ENCODE data around the gene PRSS38.

Gene PRSS38

DNA sequence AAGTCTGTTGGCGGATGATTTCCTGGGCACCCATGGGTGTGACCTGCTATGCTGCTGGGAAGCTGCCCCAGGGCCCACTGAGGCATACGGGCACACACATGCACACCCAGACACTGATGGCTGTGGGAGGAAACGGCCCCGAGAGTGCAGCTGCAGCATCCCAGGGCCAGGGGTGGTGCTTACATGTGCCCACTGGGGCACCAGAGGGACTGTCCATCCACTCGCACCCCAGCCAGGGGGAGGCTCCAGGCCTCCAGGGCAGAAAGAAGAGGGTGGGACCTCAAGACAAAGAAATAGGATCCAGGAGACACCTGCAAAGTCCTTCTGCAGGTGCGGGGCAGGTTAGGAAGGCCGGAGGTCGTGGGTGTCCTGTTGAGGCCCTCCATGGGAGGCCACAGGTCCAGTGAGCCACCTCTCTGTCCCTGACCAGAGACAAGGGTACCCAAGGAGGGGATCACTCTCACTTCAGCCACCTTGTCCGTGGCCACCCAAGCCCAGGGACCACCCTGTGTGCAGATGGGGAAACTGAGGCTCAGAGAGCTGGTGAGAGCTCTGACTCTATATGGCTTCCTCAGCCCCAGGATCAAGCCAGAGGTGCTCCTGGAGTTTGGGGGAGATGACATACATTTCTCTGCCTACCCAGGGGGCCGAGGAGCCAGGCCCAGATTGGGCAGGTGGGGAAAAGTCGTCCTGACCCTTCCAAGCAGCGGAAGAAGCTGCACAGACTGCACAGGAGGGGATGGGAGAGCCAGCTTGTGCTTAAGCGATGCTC lies 75.2 kb downstream of the PRSS38 start:
- H2AFZ ChIP-seq (ENCODE audit: low read depth, low read length): no peak overlapping the region
- H3K9me3 ChIP-seq (ENCODE audit: low read length): no peaks in the 10 kb centered on the region
- H3K27me3 ChIP-seq (ENCODE audit: insufficient read depth, low read length): no peaks in the 10 kb centered on the region
- no peaks in the 10 kb centered on the region for H3K36me3 ChIP-seq (ENCODE audit: insufficient read depth, low read length)
- no peak overlapping the region for H3K4me3 ChIP-seq (ENCODE audit: low read length)
- peaks cover 5% of the 10 kb centered on the region for H3K4me1 ChIP-seq (ENCODE audit: insufficient read depth, low read length)

DNA sequence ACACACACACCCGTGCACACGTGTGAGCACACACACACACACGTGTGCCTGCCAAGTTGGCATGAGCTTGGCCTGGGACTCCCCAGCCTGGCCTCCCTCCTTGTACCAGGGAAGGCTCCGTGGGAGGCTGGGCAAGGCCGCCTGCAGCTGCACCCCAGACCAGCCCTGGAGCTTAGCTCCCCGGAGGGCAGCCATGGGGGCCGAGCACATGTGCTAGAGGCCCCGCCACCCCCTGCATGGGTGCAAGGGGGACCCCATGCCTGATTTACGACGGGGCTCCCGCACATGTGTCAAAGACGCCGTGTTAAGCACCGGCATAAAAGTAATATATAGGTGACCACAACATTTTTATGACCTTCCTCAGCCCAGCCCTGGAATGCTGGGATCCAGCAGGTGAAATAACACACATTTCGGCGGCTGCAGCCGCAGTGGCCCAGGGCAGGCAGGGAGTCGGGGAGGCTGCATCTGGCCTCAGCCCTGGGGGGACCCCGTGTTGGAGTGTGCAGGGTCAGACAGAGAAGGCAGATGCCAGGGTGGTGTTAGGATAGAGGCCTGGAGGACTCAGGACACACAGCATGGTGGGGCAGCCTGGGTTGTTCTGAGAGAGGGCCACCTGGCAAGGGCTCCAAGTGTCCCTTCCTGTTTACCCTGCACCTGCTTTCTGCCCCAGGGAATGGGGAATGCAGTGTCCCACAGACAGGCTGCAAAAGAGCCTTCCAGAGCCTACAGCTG lies 75.9 kb downstream of the PRSS38 start:
- no peaks in the 10 kb centered on the region for H3K27me3 ChIP-seq (ENCODE audit: insufficient read depth, low read length)
- peaks cover 5% of the 10 kb centered on the region for H3K4me1 ChIP-seq (ENCODE audit: insufficient read depth, low read length)
- H3K36me3 ChIP-seq (ENCODE audit: insufficient read depth, low read length): no peaks in the 10 kb centered on the region
- no peak overlapping the region for H2AFZ ChIP-seq (ENCODE audit: low read depth, low read length)
- H3K9me3 ChIP-seq (ENCODE audit: low read length): no peaks in the 10 kb centered on the region
- no peak overlapping the region for H3K4me3 ChIP-seq (ENCODE audit: low read length)

DNA sequence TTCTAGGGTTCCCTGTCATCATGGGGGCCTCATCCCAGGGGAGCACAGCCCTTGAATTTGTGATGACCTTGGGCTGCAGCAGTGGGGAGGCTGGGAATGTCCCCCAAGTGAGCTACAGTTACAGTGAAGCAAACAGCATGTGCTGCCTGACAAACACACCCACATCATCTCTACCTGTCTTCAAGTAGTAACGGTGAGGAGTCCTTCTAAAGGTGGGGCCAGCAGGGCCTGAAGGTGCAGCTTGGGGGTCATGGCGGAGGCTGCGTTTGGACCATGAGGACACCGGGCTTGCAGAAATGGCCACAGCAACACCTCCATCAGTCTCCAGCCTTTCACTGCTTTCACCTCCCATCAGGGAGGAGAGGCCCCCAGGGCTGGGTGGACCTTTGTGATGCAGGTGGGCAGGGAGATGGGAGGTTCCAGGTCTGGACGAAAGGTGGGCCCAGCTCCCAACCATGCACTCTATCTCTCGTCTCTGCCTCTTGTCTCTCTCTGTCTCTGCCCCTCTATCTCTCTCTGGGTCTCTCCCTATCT lies 76.5 kb downstream of the PRSS38 start:
- no peak overlapping the region for H2AFZ ChIP-seq (ENCODE audit: low read depth, low read length)
- H3K27me3 ChIP-seq (ENCODE audit: insufficient read depth, low read length): no peaks in the 10 kb centered on the region
- H3K9me3 ChIP-seq (ENCODE audit: low read length): no peaks in the 10 kb centered on the region
- no peak overlapping the region for H3K4me3 ChIP-seq (ENCODE audit: low read length)
- H3K4me1 ChIP-seq (ENCODE audit: insufficient read depth, low read length): peaks cover 2% of the 10 kb centered on the region
- no peaks in the 10 kb centered on the region for H3K36me3 ChIP-seq (ENCODE audit: insufficient read depth, low read length)

DNA sequence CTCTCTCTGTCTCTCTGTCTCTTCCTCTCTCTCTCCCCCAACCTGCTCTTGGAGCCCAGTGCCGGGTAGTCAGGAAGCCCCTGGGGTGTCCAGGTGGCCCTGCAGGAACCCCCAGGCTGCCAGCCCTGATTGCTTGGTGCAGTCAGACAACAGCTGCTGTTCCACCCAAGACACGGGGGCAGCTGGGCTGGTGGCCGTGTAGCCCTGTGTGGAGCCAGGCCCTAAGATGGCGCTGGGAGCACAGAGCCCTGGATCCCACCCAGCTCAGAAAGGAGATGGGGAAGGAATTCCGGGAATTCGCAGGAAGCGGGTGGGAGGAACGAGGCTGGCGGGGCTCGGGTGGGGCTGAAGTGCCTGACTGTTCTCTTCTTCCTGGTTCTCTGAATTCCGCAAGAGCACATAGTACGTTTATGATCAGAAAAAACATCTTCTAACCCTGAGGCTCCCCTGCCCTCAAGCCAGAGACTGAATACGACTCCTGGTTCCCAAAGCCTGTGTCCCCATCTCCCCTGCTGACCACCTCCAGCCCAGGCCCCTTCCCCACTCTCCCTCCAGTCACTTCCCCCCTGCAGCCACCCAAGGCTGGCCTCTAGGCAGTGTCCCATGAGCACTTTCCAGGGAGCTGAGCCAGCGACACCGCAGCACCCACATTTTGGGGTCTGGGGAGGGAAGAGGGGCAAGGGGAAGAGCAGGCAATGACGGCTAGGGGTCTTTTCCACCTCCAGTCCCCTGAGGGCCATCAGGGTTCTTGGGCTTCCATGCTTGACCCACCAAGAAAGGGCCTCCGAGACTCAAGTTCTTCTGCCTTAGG lies 77.2 kb downstream of the PRSS38 start:
- no peaks in the 10 kb centered on the region for H3K36me3 ChIP-seq (ENCODE audit: insufficient read depth, low read length)
- H2AFZ ChIP-seq (ENCODE audit: low read depth, low read length): no peak overlapping the region
- H3K27me3 ChIP-seq (ENCODE audit: insufficient read depth, low read length): no peaks in the 10 kb centered on the region
- no peaks in the 10 kb centered on the region for H3K9me3 ChIP-seq (ENCODE audit: low read length)
- no peak overlapping the region for H3K4me3 ChIP-seq (ENCODE audit: low read length)
- H3K4me1 ChIP-seq (ENCODE audit: insufficient read depth, low read length): no peaks in the 10 kb centered on the region

DNA sequence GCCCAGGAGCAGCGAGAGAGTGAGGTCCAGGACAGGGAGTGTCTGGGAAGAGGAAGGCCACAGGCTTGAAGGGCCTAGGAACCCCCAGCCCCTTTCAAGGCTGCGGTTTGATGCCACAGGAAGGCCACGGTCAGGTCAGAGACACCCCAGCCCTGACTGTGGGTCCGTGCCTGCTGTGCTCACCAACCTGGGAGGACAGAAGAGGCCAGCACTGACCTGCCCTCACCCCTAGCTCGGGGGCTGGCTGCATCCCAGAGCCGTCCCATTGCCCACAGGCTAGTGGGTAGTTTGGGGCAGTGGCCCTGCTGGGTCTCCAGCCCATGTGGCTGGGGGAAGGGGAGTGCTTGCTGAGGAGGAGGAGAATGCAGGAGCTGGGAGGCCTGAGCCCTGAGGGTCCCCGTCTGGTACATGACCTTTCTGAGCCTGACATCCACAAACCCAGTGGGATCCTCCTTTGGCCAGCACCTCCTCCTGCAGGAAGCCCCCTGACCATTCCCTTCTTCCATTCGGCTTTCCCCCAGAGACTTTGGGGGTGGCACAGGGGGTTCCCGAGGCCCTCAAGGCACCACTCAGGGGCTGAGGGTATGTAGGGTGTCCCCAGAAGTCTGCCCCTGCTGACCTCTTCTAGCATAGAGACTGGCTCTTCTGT lies 77.9 kb downstream of the PRSS38 start:
- Histone ChIP-seq H2AFZ (ENCODE audit: low read depth, low read length) (no peak overlapping the region), H3K36me3 (ENCODE audit: insufficient read depth, low read length) (no peaks in the 10 kb centered on the region), H3K27me3 (ENCODE audit: insufficient read depth, low read length) (no peaks in the 10 kb centered on the region), H3K9me3 (ENCODE audit: low read length) (no peaks in the 10 kb centered on the region), H3K4me1 (ENCODE audit: insufficient read depth, low read length) (no peaks in the 10 kb centered on the region), H3K4me3 (ENCODE audit: low read length) (no peak overlapping the region)

DNA sequence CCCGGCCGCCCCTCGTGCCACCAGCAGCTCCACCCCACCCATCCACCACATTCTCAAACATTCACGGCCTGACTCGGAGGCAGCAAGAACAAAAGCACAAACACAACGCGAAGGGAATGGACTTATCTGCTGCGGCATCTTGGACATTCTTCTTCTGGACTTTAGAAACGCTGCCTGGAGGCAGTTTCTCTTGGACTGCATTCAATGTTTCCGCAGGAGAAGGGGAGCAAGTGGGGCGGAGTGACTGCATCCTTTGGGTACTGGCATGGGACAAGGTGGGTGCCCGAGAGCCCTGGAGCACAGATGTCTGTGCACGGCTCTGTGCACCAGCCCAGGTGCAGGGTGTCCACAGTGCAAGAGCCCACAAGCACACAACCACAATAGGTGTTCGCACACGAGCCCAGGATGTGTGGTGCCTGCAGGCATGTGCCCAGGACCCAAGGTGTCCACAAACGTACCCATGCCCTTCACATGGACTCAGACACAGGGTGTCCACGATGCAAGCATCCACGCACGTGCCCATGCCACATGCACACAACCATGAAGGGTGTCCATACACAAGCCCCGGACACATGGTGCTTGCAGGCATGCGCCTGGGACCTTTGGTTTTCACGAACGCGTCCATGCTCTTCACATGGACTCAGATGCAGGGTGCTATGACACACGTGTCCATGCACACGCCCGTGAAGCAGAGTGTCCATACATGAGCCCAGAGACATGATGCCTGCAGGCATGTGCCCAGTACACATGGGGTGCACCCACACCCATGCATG lies 78.7 kb downstream of the PRSS38 start:
- no peaks in the 10 kb centered on the region for H3K4me1 ChIP-seq (ENCODE audit: insufficient read depth, low read length)
- H3K36me3 ChIP-seq (ENCODE audit: insufficient read depth, low read length): no peaks in the 10 kb centered on the region
- H3K9me3 ChIP-seq (ENCODE audit: low read length): no peaks in the 10 kb centered on the region
- no peaks in the 10 kb centered on the region for H3K27me3 ChIP-seq (ENCODE audit: insufficient read depth, low read length)
- no peak overlapping the region for H3K4me3 ChIP-seq (ENCODE audit: low read length)
- no peak overlapping the region for H2AFZ ChIP-seq (ENCODE audit: low read depth, low read length)

DNA sequence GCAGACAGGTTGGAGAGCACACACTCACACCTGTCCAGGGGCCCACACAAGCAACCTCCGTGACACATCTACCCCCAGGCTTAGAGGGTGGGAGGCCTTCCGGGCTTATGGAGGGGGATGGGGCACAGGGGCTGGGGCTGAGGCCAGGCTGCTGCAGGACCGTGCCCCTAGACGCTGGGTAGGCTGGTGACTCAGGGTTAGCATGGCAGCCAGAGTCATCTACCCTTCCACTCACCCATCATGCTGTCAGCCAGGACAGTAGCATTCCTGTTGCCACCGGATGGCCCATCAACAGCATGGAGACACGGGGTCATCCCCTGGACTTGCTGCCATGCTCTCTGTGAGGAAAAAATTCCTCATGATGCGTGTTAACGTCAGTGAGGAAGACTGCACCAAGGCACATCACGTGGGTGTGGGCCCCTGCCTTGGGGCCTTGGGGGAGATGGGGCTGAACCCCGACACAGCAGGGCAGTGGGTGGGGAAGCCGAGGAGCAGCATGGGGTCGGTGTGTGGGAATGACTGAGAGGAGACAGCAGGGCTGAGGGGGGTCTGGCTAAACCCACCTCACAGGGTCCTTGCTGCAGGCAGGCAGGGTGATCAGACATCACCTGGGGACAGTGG lies 79.5 kb downstream of the PRSS38 start:
- H3K36me3 ChIP-seq (ENCODE audit: insufficient read depth, low read length): no peaks in the 10 kb centered on the region
- H2AFZ ChIP-seq (ENCODE audit: low read depth, low read length): no peak overlapping the region
- no peak overlapping the region for H3K4me3 ChIP-seq (ENCODE audit: low read length)
- no peaks in the 10 kb centered on the region for H3K27me3 ChIP-seq (ENCODE audit: insufficient read depth, low read length)
- no peaks in the 10 kb centered on the region for H3K9me3 ChIP-seq (ENCODE audit: low read length)
- H3K4me1 ChIP-seq (ENCODE audit: insufficient read depth, low read length): no peaks in the 10 kb centered on the region

All from neuron (in vitro differentiated cells).